Measurements from ENCODE around the gene YTHDF1.
"Not testable (repeated sequence)": the region's sequence is repeated elsewhere in the genome, so short reads cannot be mapped to it uniquely, and the experiment has no call there.

The YTHDF1 gene

GRCh38 chr20:63216041-63216848 lies at the start of gene YTHDF1:
Gene YTHDF1 (minus strand): TSS chr20:63216131. CDS start chr20:63215892, 239 bp downstream.
- peak; percentile 98 for DNase-seq (ENCODE audit: low spot score)

- no peak for DNase-seq (ENCODE audit: low spot score)
Measured at GRCh38 chr20:63264519-63264918, 48.6 kb upstream of the YTHDF1 start.

- no peak for DNase-seq (ENCODE audit: low spot score)
Measured at GRCh38 chr20:63264000-63264399, 48.1 kb upstream of the YTHDF1 start.

GRCh38 chr20:63262836-63263235 lies 46.9 kb upstream of the YTHDF1 start:
- no peak for DNase-seq (ENCODE audit: low spot score)

GRCh38 chr20:63261795-63262528 lies 46.0 kb upstream of the YTHDF1 start:
- no peak for DNase-seq (ENCODE audit: low spot score)

- DNase-seq (ENCODE audit: low spot score): no peak
Measured at GRCh38 chr20:63261060-63261794, 45.3 kb upstream of the YTHDF1 start.

GRCh38 chr20:63260521-63260920 lies 44.6 kb upstream of the YTHDF1 start:
- DNase-seq (ENCODE audit: low spot score): no peak

GRCh38 chr20:63259734-63260460 lies 44.0 kb upstream of the YTHDF1 start:
- DNase-seq (ENCODE audit: low spot score): no peak

- DNase-seq (ENCODE audit: low spot score): no peak
Measured at GRCh38 chr20:63258781-63259180, 42.9 kb upstream of the YTHDF1 start.

GRCh38 chr20:63257629-63258028 lies 41.7 kb upstream of the YTHDF1 start:
- DNase-seq (ENCODE audit: low spot score): no peak

- DNase-seq (ENCODE audit: low spot score): no peak
Measured at GRCh38 chr20:63256954-63257353, 41.0 kb upstream of the YTHDF1 start.

- DNase-seq (ENCODE audit: low spot score): no peak
Measured at GRCh38 chr20:63255931-63256704, 40.2 kb upstream of the YTHDF1 start.

- no peak for DNase-seq (ENCODE audit: low spot score)
Measured at GRCh38 chr20:63254606-63255384, 38.9 kb upstream of the YTHDF1 start.

- DNase-seq (ENCODE audit: low spot score): no peak
Measured at GRCh38 chr20:63254232-63254605, 38.3 kb upstream of the YTHDF1 start, which contains the start of gene NKAIN4. Gene NKAIN4 (minus strand): TSS chr20:63254463. CDS start chr20:63254450, 13 bp downstream.

- DNase-seq (ENCODE audit: low spot score): no peak
Measured at GRCh38 chr20:63253438-63254231, 37.7 kb upstream of the YTHDF1 start.

- DNase-seq (ENCODE audit: low spot score): no peak
Measured at GRCh38 chr20:63253065-63253437, 37.1 kb upstream of the YTHDF1 start.

GRCh38 chr20:63252284-63252711 lies 36.4 kb upstream of the YTHDF1 start:
- no peak for DNase-seq (ENCODE audit: low spot score)

- DNase-seq (ENCODE audit: low spot score): not testable (repeated sequence)
Measured at GRCh38 chr20:63251350-63251749, 35.4 kb upstream of the YTHDF1 start.

GRCh38 chr20:63249891-63250290 lies 34.0 kb upstream of the YTHDF1 start:
- DNase-seq (ENCODE audit: low spot score): no peak
